Parathyroid adenoma (tissue), 2 donors: Measurements from ENCODE around the gene PSMA8.
"Not testable (repeated sequence)": the region's sequence is repeated elsewhere in the genome, so short reads cannot be mapped to it uniquely, and the experiment has no call there.

ENCODE experiments used
- H2AFZ ChIP-seq: fragments of 300-600 bp; sonication (generic); one replicate; pipeline ENCODE4 v1.7.0; 2017; ENCODE audit warnings: antibody characterized with exemption, mild to moderate bottlenecking
- H3K27ac ChIP-seq: fragments of 300-600 bp; sonication (generic); one replicate; pipeline ENCODE4 v1.7.0; 2017
- H3K27me3 ChIP-seq: fragments of 300-600 bp; sonication (generic); one replicate; pipeline ENCODE4 v1.7.0; 2017; ENCODE audit warnings: low read length; ENCODE audit not compliant: control insufficient read depth, insufficient read depth
- H3K36me3 ChIP-seq: fragments of 300-600 bp; sonication (generic); one replicate; pipeline ENCODE4 v1.7.0; 2017; ENCODE audit warnings: low read length; ENCODE audit not compliant: control insufficient read depth, insufficient read depth
- H3K4me1 ChIP-seq: fragments of 300-600 bp; sonication (generic); one replicate; pipeline ENCODE4 v1.7.0; 2017; ENCODE audit warnings: control low read depth
- H3K4me2 ChIP-seq: fragments of 300-600 bp; sonication (generic); one replicate; pipeline ENCODE4 v1.7.0; 2017; ENCODE audit warnings: low read length
- H3K4me3 ChIP-seq: fragments of 300-600 bp; sonication (generic); one replicate; pipeline ENCODE4 v1.7.0; 2017; ENCODE audit warnings: low read depth, low read length
- H3K79me2 ChIP-seq: fragments of 300-600 bp; sonication (generic); one replicate; pipeline ENCODE4 v1.7.0; 2017; ENCODE audit warnings: control low read depth
- H3K9ac ChIP-seq: fragments of 300-600 bp; sonication (generic); one replicate; pipeline ENCODE4 v1.7.0; 2017; ENCODE audit warnings: mild to moderate bottlenecking
- H3K9me3 ChIP-seq: fragments of 300-600 bp; sonication (generic); one replicate; pipeline ENCODE4 v1.7.0; 2017; ENCODE audit warnings: low read length; ENCODE audit not compliant: control insufficient read depth
- CTCF ChIP-seq: fragments of 300-600 bp; sonication (generic); IDR thresholded peaks from one replicate; pipeline ENCODE4 v1.7.0; 2017; ENCODE audit warnings: antibody characterized with exemption, mild to moderate bottlenecking
- donor health status: primary hyperparathyroidism.

The PSMA8 gene

DNA sequence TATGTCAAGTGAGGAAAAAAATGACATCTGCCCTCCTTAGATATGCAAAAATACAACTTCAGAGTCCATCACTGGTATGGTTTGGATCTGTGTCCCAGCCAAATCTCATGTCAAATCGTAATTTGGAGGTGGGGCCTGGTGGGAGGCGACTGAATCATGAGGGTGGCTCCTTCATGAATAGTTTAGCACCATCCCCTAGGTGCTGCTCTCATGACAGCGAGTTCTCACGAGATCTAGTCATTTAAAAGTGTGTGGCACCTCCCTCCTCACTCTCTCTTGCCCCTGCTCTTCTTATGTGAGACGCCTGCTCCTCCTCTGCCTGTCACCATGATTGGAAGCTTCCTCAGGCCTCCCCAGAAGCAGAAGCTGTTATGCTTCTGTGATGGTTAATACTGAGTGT lies 5.9 kb upstream of the PSMA8 start:
- Histone ChIP-seq H2AFZ (no peak overlapping the region), H3K27ac (no peak overlapping the region)

GRCh38 chr18:26128192-26128591 lies 5.5 kb upstream of the PSMA8 start:
- H3K27ac ChIP-seq, H3K4me2 ChIP-seq, H2AFZ ChIP-seq, H3K4me1 ChIP-seq, H3K9ac ChIP-seq, H3K27me3 ChIP-seq, H3K9me3 ChIP-seq, H3K79me2 ChIP-seq, H3K4me3 ChIP-seq, H3K36me3 ChIP-seq: not testable (repeated sequence)

More for the DNA sequence above, 5.9 kb upstream of the PSMA8 start:
- Histone ChIP-seq H3K4me2 (no peak overlapping the region), H3K79me2 (no peaks in the 10 kb centered on the region), H3K9me3 (no peaks in the 10 kb centered on the region), H3K27me3 (no peaks in the 10 kb centered on the region), H3K36me3 (no peaks in the 10 kb centered on the region), H3K4me3 (no peak overlapping the region), H3K9ac (no peak overlapping the region), H3K4me1 (no peaks in the 10 kb centered on the region)
- TF ChIP-seq CTCF: no peak

DNA sequence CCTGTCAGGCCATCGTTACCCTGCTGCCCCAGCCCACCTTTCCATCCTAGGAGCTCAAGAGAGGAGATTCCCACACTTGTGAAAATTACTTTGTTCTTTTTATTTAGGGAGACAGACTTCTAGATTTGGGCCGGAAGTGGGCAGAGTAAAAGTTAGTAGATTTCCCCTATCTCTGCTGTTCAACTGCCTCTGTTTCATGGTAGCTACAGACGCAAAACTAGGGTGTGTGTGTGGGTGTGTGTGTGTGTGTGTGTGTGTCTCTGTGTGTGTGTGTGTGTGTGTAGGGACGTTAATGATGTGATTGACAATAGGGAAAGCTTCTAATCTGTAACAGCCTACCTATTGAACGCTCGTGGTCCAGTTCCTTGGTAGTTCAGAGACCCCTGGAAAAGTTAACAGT lies 438 bp downstream of the PSMA8 start:
- H3K4me1 ChIP-seq: no peaks in the 10 kb centered on the region
- H3K9ac ChIP-seq: no peak overlapping the region
- no peaks in the 10 kb centered on the region for H3K79me2 ChIP-seq
- H2AFZ ChIP-seq: no peak overlapping the region
- no peak for TF ChIP-seq CTCF
- no peak overlapping the region for H3K4me3 ChIP-seq
- no peaks in the 10 kb centered on the region for H3K9me3 ChIP-seq
- H3K36me3 ChIP-seq: no peaks in the 10 kb centered on the region
- H3K4me2 ChIP-seq: no peak overlapping the region
- no peak overlapping the region for H3K27ac ChIP-seq
- no peaks in the 10 kb centered on the region for H3K27me3 ChIP-seq

GRCh38 chr18:26135548-26135947 lies 1.9 kb downstream of the PSMA8 start:
- no peak overlapping the region for H3K27ac ChIP-seq
- H3K4me2 ChIP-seq: no peak overlapping the region
- no peak overlapping the region for H2AFZ ChIP-seq
- TF ChIP-seq CTCF: no peak
- H3K9ac ChIP-seq: no peak overlapping the region
- H3K9me3 ChIP-seq: no peaks in the 10 kb centered on the region
- H3K36me3 ChIP-seq: no peaks in the 10 kb centered on the region
- no peak overlapping the region for H3K4me3 ChIP-seq
- no peaks in the 10 kb centered on the region for H3K79me2 ChIP-seq
- no peaks in the 10 kb centered on the region for H3K4me1 ChIP-seq
- H3K27me3 ChIP-seq: no peaks in the 10 kb centered on the region

- TF ChIP-seq CTCF: no peak
- no peaks in the 10 kb centered on the region for H3K36me3 ChIP-seq
- no peaks in the 10 kb centered on the region for H3K27me3 ChIP-seq
- no peak overlapping the region for H3K4me2 ChIP-seq
- H3K4me1 ChIP-seq: no peaks in the 10 kb centered on the region
- no peak overlapping the region for H3K9ac ChIP-seq
- H3K27ac ChIP-seq: no peak overlapping the region
- no peak overlapping the region for H3K4me3 ChIP-seq
- H2AFZ ChIP-seq: no peak overlapping the region
- H3K79me2 ChIP-seq: no peaks in the 10 kb centered on the region
- no peaks in the 10 kb centered on the region for H3K9me3 ChIP-seq
These were observed 23.7 kb downstream of the PSMA8 start for GRCh38 chr18:26157326-26157725.
